NCI-H1930 (cell line): ENCODE results near the gene THOC7.

Experiments
- DNase-seq, 2 experiments: peaks; one replicate each; lab custom pipeline; 2025; lab: John Stamatoyannopoulos, UW

THOC7 gene

DNA sequence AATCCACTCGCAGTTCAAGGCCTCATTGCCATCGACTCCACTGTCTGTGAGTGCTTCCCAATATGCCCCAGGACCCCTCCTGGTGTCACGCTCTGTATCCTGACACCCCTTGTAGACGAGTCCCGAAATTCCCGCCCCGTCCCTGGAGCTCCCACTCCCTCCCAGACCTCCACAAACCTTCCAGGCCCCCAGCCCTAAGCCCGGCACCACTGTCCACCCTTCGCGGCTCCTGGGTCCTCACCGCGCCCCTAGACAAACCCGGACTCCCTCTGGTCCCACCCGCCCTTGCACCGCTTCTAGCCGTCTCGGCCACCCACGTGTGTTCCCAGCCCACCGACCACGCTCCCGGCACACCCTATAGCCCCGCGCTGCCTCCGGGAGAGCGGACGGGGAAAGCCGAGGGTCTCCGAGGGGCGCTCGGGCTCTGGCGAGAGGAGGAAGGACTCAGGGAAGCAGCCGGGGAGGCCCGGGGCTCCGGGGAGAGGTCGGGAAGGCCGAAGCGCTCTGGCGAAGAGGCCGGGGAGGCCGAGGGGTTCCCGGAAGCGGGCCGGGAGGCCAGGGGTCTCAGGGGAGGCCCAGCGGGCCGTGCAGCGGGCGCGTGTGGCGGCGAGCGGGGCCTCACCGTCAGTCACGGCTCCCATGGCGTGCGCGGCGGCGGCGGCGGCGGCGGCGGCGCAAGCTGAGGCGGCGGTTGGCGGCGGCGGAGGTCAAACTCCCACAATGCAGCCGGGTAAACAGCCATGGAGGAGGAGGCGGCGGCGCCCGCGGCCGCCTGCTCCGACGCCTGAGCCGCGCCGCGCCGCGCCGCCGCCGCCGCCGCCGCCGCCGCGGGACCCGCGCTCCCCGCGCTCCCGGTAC lies at the start of gene THOC7, which contains the start of gene ATXN7:
TSS of gene THOC7 (minus strand) at position 656 of the 858 bp plus-strand sequence. CDS start at position 641, 15 bp downstream.
TSS of gene ATXN7 (plus strand) at position 718 of the 858 bp plus-strand sequence. CDS start 48,732 bp downstream, outside the sequence.
- DNase-seq: peak; percentile 19 to 32

DNA sequence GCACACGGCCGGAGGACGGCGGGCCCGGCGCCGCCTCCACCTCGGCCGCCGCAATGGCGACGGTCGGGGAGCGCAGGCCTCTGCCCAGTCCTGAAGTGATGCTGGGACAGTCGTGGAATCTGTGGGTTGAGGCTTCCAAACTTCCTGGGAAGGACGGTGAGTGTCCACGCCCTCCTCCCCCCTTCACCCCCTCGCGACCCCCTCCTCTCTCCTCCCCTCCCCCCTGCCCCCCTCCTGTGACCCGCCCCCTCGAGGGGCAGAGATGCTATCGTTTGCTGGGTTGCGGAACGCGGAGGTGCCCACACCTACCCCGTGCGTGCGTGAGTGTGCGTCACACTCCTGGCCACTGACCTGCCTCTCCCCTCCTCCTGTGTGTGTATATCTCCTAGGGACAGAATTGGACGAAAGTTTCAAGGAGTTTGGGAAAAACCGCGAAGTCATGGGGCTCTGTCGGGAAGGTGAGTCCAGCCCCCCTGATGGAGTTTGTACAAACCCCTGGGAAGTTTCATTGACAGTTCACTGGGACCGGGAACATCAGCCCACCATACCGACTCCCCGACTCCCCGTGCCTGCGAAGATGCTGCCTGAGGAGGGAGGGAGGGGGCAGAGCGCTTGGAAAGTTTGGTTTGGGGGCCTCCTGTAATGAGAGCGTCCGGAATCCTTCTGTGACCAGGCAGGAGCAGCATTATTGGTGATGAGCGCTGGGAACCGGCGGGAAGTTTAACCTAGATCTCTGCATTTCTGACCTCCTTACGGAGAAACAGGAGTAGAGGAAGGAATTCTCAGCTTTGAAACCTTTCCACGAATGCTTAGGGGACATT lies 49.4 kb upstream of the THOC7 start:
- no peak for DNase-seq

DNA sequence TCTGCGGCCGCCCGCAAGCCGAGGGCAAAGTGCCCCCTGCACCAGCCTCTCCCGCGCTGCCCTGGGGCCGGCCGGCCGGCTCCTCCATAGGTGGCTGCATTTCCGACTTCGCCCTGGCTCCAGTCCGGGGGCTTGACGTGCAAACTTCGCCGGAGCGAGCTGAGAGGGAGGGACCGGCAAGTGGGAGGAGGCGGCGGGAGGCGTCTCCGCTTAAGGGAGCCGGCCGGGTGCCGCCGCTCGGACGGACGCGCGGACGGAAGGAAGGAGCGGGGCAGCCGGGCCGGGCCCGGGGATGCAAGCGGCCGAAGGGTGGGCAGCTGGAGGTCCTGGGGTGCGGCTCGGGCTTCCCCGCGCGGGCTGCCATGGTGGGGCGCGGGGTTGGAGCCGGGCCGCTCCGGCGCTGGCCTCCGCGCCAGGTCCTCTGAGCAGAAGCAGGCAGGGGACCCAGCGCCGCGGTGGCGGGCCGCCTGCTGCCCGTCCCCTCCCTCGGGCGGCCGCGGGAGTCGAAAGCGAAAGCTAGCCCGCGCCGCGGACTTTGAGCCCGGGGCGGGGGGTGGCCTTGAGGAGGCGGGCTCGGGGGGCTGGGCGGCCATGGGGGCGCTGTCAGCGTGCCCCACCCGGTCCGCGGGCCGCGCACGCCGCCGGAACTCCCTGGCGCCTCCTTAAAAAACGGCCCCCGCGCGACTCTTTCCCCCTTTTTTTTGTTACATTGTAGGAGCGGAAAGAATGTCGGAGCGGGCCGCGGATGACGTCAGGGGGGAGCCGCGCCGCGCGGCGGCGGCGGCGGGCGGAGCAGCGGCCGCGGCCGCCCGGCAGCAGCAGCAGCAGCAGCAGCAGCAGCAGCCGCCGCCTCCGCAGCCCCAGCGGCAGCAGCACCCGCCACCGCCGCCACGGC lies 48.5 kb upstream of the THOC7 start, which contains the start of gene SCAANT1:
TSS of gene SCAANT1 (minus strand) at position 511 of the 895 bp plus-strand sequence.
- DNase-seq: peak; percentile 35 to 58

DNA sequence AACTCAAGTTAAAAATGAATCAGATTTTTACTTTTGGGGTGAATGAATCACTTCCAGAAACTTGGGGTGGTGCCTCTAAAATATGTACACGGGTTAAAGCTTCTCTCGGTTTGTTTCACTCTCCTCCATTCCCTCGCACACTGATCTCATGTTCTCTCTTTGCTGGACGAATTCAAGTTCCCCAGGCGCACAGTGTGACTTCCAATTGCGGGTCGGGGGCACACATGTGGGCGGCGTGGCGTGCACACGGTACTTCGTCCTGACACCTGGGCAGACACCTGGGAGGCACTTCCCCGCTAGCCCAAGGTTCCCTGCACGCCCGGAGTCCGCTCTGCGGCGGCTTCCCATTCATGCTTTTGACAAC lies 47.9 kb upstream of the THOC7 start:
- DNase-seq: no peak

DNA sequence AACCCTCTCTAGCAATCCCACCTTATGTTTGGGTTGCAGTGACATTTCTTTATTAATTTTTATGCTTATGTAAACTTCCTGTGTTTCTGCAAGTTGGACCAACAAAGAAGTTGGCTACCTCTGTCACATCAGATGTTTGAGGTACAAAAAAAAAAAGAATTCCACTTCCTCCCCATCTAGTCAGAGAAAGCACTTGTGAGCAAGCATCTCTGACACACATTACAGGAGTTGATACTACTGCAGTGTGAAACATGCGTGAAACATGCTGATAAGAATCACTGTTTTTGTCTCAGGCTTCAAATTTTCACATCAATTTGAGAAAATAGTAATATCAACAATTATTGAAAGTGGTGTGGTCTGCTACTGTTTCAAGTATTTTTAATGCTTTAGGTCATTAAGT lies 47.3 kb upstream of the THOC7 start:
- DNase-seq: no peak

DNA sequence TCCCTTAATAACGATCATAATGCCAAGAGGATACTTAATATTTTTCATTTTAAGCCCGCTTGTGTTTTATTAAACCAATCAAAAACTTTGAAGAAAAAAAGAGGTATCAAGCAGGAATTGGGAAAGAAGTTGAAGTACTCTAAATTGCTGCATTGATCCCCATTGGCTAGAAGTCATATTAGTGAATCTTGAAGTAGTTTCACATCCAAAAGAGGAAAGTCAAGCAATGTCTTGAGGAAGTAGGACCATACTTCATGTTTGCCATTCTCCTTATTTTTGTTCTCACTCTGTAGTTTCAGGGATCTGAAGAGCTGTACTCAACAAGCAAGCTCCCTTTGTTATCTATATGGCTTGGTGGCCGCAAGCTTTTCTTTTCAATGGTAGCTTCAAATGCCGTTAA lies 46.4 kb upstream of the THOC7 start:
- no peak for DNase-seq

DNA sequence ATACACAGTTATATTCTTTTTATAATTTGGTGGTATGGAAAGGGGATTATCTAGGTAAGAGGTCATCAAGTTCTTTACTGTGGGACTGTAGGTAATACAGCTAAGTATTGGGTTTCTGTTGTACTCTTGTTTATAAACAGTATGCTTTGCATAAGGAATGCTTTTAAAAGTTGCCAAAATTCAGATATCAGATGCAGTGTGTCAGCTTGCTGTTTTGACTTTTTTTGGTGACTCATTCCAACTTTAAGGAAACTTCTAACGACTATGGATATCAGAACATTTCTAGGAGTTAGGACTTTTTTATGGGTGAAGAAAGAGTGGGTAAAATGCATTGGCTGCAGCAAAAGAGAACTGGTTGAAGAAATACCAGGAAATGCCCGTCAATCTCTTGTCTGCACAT lies 45.8 kb upstream of the THOC7 start:
- no peak for DNase-seq

DNA sequence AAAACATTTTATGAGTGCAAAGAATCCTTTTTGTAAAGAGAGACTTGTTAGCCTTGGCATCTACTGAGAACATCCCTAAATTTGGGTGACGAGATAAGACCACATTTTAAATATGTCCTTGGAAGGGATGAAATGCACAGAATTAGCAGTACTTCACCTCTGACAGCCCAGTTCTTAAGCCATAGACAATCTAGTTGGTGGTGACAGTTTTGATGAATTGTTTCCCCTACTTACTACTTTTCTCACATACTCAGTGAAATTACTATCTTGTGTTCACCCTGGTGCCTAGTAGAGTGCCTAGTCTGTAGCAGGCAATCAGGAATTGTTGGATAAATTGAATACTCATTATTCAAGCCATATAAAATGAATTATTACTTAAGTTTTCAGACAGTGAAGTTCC lies 45.2 kb upstream of the THOC7 start:
- no peak for DNase-seq

DNA sequence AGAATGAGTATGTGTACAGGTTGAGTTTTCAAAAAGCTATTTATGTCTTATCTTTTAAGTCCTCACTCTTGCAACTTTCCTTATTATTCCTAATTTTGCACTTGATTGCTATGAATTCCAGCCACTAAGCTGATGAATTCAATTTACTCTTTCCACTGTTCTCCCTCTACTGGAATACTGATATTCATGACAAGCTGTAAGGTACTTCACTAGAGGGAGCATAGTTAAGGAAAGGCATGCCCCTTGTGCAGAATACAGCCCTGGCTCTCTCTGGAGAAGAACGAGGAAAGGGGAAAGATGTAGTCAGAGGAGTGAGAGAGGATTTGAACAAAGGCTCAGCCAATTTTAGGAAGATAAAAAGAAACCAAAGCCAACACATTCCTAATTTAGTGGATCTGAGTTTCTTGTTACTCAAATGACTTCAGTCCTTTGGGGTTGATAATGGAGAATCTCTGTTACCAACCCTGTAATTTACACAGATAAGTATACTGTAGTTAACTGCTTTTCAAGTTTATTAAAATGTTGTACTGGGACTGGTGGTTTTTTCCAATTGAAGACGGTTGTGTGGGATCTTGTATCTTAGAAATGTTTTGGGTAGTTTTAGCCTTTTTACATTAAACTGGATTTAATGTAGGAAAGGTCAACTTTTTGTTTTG lies 44.6 kb upstream of the THOC7 start:
- no peak for DNase-seq

DNA sequence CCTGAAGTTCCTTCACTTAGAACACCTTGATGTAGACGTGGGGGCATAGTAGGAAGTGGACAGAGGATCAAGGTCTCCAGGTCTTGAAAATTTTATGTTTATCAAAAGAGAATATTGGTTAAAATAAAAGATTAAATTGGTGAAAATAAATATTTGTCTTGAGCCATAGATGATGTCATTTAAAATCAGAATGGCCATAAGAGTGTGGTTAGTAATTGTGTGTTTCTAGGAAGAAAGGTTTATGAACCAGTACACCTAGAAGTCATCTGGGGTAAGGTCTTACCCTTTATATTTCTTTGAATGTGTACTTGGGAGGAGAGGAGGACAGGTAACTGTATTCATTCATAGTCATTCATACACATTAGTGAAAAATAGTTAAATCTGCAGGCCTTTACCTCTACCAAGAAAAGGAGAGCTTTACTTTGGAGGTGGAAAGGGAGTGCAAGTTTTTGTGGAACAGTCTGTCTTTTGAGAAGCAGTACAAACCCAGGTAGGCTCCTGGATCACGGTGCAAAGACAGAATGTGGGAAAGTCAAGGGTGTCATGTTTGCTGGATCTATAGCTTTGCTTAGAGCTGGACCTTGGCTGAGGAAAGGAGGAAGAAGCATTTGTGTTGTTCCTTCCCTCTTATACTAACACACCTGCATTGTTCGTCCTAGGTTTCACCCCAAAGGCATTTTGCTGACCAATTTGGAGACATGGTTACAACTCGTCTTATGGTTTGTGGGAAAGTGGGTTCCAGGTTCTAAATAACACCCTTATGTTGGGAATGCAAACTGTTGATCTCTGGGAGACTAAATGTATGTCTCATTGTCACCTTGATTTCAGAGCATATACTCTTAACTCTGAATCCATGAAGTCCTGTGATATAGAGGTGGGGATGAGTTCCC lies 42.4 kb upstream of the THOC7 start:
- DNase-seq: no peak

DNA sequence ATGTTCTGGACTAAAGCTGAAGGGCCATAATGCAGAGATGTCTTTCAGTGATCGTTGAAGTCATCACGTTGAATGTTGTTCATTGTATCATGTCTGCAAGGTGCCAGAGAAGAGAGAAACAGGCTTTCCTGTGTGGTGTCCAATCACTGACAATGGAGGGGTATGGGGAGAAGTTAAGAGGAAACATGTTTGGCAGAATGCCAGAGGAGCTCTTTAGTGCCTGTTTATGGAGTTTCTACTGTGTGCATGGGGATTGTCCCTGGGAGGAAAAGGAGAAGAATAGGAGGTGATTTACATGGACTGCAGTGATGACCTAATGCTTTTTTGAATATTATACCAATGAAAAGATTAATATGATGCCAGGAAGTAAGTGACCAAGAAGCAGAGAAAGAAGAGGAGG lies 36.9 kb upstream of the THOC7 start:
- no peak for DNase-seq

DNA sequence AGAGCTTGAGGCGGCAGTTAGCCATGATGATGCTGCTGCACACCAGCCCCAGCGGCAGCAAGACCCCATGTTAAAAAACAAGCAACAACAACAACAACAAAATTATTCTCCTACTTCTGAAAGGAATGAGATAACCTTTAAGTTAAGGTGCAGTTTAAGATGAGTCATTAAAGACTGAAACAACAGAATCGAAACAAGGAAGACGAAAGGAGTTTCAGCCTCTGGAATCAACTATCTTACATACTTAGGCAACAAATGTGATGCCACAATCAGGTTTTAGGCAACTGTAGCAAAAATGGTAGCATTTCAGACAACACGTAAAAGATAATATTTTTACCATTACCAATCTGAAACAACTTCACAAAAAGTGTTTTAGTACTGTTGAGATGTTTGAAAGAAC lies 36.4 kb upstream of the THOC7 start:
- no peak for DNase-seq

DNA sequence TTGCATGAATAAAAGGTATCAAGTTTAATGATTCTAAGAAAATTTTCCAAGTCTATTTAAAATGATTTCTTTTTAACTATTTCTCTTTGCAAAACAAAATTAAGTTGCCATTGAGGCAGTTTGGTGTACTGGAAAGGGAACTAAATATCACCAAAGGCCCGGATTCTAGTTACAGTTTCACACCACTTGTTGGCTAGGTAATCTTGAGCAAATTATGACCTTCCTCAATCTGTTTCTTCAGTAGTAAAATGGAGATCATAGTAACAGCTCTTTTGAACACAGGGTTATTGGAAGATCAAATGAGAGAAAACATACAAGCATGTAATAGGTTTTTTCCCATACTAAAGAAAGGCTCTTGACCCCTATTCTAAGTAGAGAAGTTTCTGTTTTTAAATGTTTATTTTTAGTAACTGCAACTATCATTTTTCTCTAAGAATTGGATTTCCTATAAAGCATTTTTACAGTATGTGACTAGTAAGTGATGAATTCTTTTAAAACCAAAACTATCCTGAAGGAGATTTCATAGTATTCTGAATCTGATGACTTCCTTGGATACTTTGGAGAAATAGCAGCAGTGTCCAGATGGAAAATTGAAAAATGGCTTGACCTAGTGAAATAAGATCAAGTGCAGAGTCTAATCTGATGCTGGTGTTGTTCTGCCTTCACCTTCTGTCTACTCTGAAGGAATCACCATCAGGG lies 32.9 kb upstream of the THOC7 start:
- DNase-seq: no peak

DNA sequence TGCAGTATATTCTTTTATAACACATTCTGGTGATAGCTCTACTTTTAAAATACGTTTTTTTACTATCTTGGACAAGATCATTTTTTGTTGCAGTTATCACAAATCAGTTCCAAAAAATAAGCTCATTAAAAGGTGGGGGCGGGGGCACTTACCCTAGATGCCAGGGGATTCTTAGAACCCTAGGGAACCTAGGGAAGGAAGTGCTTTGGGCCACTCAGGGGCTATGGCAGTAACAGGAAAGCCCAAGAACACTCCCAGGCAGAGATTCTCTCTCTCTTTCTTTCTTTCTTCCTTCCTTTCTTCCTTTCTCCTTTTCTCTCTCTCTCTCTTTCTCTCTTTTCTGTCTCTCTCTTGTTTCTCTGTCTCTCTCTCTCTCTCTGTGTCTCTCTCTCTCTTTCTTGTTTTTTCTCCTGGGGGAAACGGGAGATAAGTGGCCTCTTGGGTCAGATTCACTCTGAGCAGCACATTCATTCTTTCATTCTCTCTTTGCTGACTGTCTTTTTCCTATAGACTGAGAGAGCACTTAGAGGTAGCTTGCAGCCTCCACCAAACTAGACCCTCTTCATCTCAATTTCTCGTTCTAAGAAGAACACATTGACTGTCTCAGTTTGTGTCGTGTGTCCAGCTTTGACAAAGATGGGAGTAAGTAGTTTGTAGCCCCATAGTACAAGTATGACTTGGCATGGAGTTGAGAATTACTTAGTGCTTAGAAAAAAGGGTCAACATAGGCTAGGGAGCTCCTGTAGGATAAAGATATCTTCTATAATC lies 32.0 kb upstream of the THOC7 start:
- DNase-seq: no peak

DNA sequence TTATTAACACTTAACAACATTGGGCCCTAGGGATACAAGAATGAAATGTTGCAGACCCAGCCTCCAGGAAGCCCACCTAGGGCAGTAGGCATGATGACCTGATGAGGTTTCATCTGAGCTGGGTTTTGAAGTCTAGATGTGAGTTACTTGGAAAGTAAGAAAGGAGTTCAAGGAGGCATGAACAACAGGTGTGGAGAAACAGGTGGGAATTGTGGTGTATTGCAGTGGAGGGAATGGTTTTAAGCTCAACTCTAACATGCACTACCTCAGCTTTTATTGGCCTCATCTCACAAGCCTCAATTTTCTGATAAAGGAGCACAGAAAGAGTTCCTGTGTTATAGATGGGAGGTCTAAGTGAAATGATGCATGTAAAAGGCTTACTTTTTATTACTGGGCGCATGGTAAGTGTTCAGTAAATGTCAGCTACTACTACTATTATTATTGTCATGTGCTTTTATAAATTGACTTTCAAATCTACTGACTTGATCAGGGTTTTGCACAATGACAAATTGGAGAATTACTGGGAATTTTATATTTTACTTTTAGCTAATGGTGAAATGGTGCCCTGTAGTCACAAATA lies 29.3 kb upstream of the THOC7 start:
- no peak for DNase-seq

DNA sequence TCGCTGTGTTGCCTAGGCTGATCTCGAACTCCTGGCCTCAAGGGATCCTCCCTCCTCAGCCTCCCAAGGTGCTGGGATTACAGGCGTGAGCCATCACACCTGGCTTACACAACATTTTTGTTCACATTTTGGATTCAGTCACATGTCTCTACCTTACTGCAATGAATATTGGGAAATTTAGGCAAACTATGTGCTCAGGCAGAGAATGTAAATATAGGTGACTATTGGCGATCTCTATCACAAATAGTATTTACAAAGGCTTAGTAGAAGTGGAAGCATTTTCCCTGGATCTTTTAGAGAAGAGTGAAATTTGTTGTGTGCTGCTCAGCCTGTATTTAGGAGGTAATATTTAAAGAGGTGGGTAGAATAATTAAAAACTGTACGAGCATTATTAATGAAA lies 27.9 kb upstream of the THOC7 start:
- no peak for DNase-seq

DNA sequence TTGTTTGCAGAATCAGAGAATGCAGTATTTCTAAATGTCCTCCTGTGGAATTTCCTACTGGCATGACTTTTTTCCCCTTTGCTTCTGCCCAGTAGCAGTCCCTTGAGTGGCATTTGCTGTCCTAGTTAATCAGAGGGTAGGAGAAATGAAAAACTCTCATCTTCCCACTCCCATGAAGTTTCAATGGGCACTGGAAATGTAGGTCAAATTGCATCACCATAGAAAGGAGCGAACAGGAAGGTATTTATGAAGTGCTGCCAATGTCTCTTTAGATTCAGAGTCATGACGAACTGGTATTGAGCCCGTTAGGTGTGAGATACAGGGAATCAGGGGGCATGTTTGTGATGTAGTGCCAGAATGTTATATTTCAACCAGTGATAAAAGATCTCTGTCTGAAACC lies 23.3 kb upstream of the THOC7 start:
- DNase-seq: no peak

DNA sequence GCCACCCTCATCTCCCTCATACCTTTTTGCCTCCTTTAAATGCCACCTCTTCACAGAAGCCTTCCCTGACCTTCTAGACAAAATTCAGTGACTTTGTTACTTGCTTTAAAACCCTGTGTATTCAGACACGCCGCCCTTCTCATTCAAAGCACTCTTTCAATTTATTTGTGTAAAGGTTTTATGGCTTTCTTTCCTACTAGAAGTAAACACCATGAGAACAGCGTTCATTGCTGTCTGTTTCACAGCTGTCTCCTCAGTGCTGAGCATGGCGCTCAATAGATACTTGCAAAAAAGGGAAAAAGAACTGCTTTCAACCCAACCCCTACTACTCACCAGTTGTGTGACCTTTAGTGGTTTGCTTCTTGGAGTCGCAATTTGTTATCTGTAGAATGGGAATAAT lies 17.0 kb upstream of the THOC7 start:
- no peak for DNase-seq
